LNCaP clone FGC (cell line): ENCODE data around the gene GAS7.

Experiments
- DNase-seq: peaks from one replicate; pipeline ENCODE4 v3.0.0-alpha.2; 2011; ENCODE audit warnings: low read depth
- H3K4me3 ChIP-seq: 2 replicates; pipeline ENCODE4 v1.5.1; 2011; ENCODE audit warnings: mild to moderate bottlenecking, low read depth, low read length, control low read depth
- TF ChIP-seq, protein P1 (sequence below): IDR thresholded peaks from 2 replicates; pipeline ENCODE4 v1.5.1; 2012; ENCODE audit warnings: mild to moderate bottlenecking; ENCODE audit not compliant: control insufficient read depth, insufficient read depth; ENCODE audit errors: extremely low read depth

Gene GAS7

DNA sequence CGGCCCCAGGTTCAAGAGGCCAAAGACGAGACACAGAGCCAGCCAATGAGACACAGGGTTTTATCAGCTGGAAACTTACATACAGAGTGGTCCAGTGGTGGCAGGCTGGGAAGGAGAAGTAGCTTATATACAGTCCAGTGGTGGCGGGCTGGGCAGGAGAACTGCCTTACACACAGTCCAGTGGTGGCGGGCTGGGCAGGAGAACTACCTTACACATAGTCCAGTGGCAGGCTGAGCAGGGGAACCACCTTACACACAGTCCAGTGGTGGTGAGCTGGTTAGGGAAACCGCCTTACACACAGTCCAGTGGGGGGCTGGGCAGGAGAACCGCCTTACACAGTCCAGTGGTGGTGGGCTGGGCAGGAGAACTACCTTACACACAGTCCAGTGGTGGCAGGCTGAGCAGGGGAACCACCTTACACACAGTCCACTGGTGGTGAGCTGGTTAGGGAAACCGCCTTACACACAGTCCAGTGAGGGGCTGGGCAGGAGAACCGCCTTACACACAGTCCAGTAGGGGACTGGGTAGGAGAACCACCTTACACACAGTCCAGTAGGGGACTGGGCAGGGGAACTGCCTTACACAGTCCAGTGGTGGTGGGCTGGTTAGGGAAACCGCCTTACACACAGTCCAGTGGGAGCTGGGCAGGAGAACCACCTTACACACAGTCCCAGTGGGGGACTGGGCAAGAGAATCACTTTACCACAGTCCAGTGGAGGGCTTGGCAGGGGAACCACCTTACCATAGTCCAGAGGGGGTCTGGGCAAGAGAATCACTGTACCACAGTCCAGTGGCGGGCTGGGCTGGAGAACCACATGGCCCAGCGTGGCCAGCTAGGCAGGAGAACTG lies 90.9 kb downstream of the GAS7 start:
- TF ChIP-seq, protein P1, sequence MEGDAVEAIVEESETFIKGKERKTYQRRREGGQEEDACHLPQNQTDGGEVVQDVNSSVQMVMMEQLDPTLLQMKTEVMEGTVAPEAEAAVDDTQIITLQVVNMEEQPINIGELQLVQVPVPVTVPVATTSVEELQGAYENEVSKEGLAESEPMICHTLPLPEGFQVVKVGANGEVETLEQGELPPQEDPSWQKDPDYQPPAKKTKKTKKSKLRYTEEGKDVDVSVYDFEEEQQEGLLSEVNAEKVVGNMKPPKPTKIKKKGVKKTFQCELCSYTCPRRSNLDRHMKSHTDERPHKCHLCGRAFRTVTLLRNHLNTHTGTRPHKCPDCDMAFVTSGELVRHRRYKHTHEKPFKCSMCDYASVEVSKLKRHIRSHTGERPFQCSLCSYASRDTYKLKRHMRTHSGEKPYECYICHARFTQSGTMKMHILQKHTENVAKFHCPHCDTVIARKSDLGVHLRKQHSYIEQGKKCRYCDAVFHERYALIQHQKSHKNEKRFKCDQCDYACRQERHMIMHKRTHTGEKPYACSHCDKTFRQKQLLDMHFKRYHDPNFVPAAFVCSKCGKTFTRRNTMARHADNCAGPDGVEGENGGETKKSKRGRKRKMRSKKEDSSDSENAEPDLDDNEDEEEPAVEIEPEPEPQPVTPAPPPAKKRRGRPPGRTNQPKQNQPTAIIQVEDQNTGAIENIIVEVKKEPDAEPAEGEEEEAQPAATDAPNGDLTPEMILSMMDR = no peak
- H3K4me3 ChIP-seq = no peak overlapping the region
- no peak for DNase-seq

DNA sequence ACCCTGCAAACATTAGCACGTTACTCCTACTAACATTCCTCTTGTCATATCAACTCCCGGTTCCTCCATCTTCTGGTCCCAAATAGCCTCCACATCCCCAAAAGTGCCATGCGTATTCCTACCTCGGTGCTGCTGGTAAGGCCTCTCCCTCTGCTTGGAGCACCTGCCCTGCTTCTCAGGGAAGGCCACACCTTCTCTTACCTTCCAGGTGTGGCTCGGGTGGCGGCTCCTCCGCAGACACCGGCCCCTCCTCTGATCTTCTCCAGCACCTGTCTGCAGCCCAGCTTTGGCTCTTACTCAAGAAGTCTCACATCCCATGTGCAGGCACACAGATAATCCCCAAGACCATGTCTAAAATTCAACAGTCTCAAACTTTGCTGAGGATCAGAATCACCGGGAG lies 92.3 kb downstream of the GAS7 start:
- H3K4me3 ChIP-seq = no peak overlapping the region
- DNase-seq = no peak
- TF ChIP-seq, protein P1 = no peak

DNA sequence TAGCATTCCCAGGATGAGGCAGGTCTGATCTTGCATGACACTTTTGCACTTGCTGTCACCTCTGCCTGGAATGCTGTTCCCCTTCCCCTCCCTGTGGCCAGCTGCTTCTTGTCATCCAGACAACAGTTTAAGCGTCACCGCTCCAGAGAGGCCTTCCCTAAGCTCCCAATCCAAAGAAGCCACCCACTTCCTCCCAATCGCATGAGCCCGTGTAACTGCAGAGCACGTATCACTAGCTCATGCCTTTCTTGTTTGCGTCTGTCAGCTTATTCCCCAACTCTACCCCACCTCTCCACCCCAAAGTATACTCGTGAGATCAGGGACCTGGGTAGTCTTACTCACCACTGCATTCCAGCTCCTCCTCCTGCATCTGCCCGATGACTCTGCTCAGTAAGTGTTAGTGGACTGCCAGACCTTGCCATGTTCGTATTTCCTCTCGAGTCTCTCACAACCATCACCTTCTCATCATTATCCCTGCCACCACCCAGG lies 92.8 kb downstream of the GAS7 start:
- no peak for DNase-seq
- H3K4me3 ChIP-seq = no peak overlapping the region
- TF ChIP-seq, protein P1 = no peak

DNA sequence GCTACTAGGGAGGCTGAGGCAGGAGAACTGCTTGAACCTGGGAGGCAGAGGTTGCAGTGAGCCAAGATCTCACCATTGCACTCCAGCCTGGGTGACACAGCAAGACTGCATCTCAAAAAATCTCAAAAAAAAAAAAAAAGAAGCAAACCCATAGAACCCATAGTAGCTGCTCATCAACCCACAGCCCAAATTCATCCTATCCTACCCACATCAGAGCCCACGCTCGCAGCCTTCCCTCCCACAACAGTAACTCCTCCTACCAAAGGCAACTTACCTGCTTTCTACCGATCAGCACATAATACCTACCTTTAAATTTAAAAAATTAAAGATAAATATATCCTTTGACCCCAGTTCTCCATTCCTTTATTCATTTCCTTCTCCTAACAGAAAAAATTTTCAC lies 94.7 kb downstream of the GAS7 start:
- TF ChIP-seq, protein P1 = no peak
- DNase-seq = no peak
- no peak overlapping the region for H3K4me3 ChIP-seq

DNA sequence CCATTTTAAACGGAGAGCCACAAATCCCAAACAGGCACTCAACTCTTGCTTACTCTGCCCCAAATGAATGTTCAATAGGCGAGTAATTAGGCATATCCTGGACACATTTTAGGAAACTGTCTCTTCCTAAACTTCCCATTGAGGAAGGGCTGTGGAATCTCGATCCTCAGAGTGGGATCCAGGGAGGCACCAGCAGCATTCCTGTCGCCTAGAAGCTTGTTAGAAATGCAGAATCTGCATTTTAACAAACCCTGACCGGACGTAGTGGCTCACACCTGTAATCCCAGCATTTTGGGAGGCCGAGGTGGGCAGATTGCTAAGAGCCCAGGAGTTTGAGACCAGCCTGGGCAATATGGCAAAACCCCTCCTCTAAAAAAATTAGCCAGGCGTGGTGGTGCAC lies 95.6 kb downstream of the GAS7 start:
- TF ChIP-seq, protein P1 = no peak
- no peak for DNase-seq
- no peak overlapping the region for H3K4me3 ChIP-seq

DNA sequence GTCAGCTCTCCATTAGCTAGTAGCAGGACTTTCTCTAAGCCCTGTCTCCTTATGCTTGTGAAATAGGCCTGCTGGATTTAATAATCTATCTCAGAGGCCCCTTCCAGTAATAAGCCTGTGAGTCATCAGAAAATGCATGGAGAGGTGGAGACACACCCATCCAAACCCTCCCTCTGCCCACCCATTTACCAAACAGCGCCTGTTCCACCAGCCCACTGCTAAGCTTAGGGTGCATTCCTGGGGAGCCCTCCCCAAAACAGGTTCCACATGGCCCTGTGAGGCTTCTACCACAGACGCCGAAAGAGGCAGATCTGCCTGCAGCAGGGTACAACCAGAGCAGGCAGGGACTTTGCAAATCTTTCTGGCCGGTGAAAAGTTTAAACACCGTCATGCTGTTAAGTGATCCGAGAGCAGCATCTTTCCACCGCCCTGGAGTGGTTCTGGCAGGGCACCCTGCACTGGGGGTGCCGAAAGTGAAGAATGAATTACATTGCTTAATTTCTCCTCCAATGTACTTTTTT lies 99.3 kb downstream of the GAS7 start:
- no peak for DNase-seq
- TF ChIP-seq, protein P1 = no peak
- no peak overlapping the region for H3K4me3 ChIP-seq
